Neuronal stem cell (in vitro differentiated cells): Measurements from ENCODE around the gene GRM8.

Experiments
- DNase-seq: peaks from one replicate; pipeline ENCODE4 v3.0.0-alpha.2; 2013; ENCODE audit warnings: low spot score
- H2AFZ ChIP-seq: one replicate; pipeline ENCODE4 v1.6.1; 2013; ENCODE audit warnings: mild to moderate bottlenecking, low read length, inconsistent platforms
- H2AK5ac ChIP-seq: 2 replicates; pipeline ENCODE4 v1.6.1; 2013; ENCODE audit warnings: low read depth, mild to moderate bottlenecking, inconsistent platforms, low read length, moderate library complexity, mixed read lengths
- H2BK120ac ChIP-seq: 2 replicates; pipeline ENCODE4 v1.6.1; 2013; ENCODE audit warnings: low read depth, mild to moderate bottlenecking, inconsistent platforms, low read length, moderate library complexity, mixed read lengths
- H2BK12ac ChIP-seq: one replicate; pipeline ENCODE4 v1.6.1; 2013; ENCODE audit warnings: low read length, inconsistent platforms
- H2BK15ac ChIP-seq: 2 replicates; pipeline ENCODE4 v1.6.1; 2013; ENCODE audit warnings: mild to moderate bottlenecking, low read length, inconsistent platforms, mixed read lengths
- H2BK5ac ChIP-seq: one replicate; pipeline ENCODE4 v1.6.1; 2013; ENCODE audit warnings: inconsistent platforms, mild to moderate bottlenecking, low read length, moderate library complexity
- H3K14ac ChIP-seq: one replicate; pipeline ENCODE4 v1.6.1; 2013; ENCODE audit warnings: low read length, inconsistent platforms
- H3K18ac ChIP-seq: 2 replicates; pipeline ENCODE4 v1.6.1; 2013; ENCODE audit warnings: low read length, inconsistent platforms
- H3K23ac ChIP-seq: 2 replicates; pipeline ENCODE4 v1.6.1; 2013; ENCODE audit warnings: low read depth, mild to moderate bottlenecking, mixed read lengths, low read length, inconsistent platforms; ENCODE audit not compliant: poor library complexity
- H3K27ac ChIP-seq: replicated peaks from 3 replicates; pipeline ENCODE4 v1.5.1; 2013; ENCODE audit warnings: low read length, inconsistent platforms
- H3K27me3 ChIP-seq, 3 experiments: 2 replicates each; pipeline ENCODE4 v1.6.1; 2013; ENCODE audit warnings: low read length in 3 of 3, mild to moderate bottlenecking in 2 of 3, inconsistent platforms in 1 of 3, low read depth in 1 of 3, mixed read lengths in 1 of 3, moderate library complexity in 1 of 3; ENCODE audit not compliant: control insufficient read depth in 3 of 3, insufficient read depth in 3 of 3
- H3K36me3 ChIP-seq, 2 donors: replicated peaks in 1 of 2; 2 replicates each; pipeline ENCODE4 v1.6.1; 2013; ENCODE audit warnings: low read length in 2 of 2; ENCODE audit not compliant: control insufficient read depth in 2 of 2, insufficient read depth in 2 of 2
- H3K4ac ChIP-seq: 2 replicates; pipeline ENCODE4 v1.6.1; 2013; ENCODE audit warnings: inconsistent platforms, mild to moderate bottlenecking, low read length, moderate library complexity
- H3K4me1 ChIP-seq, 2 donors: 1 replicate in 1 of 2; 2 replicates in 1 of 2; pipeline ENCODE4 v1.6.1; 2013; ENCODE audit warnings: low read length in 2 of 2, low read depth in 1 of 2; ENCODE audit not compliant: control insufficient read depth in 2 of 2, insufficient read depth in 1 of 2
- H3K4me2 ChIP-seq: one replicate; pipeline ENCODE4 v1.6.1; 2013; ENCODE audit warnings: mild to moderate bottlenecking, low read length, inconsistent platforms; ENCODE audit not compliant: insufficient read depth, poor library complexity, severe bottlenecking
- H3K4me3 ChIP-seq, 2 donors: 2 replicates each; pipeline ENCODE4 v1.5.1; 2013; ENCODE audit warnings: low read length in 2 of 2, mild to moderate bottlenecking in 2 of 2, inconsistent platforms in 1 of 2, moderate library complexity in 1 of 2
- H3K79me1 ChIP-seq: one replicate; pipeline ENCODE4 v1.6.1; 2013; ENCODE audit warnings: low read depth, mild to moderate bottlenecking, inconsistent platforms, low read length, moderate library complexity
- H3K9ac ChIP-seq: one replicate; pipeline ENCODE4 v1.6.1; 2013; ENCODE audit warnings: mild to moderate bottlenecking, low read depth, low read length, inconsistent platforms; ENCODE audit not compliant: poor library complexity
- H3K9me3 ChIP-seq, 2 donors: replicated peaks in 1 of 2; 2 replicates each; pipeline versions ENCODE3 to v1.6.1; 2013; ENCODE audit warnings: low read length in 2 of 2, mild to moderate bottlenecking in 2 of 2, inconsistent platforms in 1 of 2, low read depth in 1 of 2, mixed read lengths in 1 of 2, moderate library complexity in 1 of 2; ENCODE audit not compliant: control insufficient read depth in 2 of 2, insufficient read depth in 1 of 2
- H4K8ac ChIP-seq: one replicate; pipeline ENCODE4 v1.6.1; 2013; ENCODE audit warnings: low read depth, mild to moderate bottlenecking, inconsistent platforms, low read length, moderate library complexity
- H4K91ac ChIP-seq: one replicate; pipeline ENCODE4 v1.6.1; 2013; ENCODE audit warnings: low read length, low read depth, mild to moderate bottlenecking, inconsistent platforms; ENCODE audit not compliant: poor library complexity
- WGBS, 2 donors: extraction: QIAGEN DNeasy Blood & Tissue Kit; methylation state at CpG; one replicate each; pipeline ENCODE4 v1.1.7; 2013; ENCODE audit warnings: missing lambda C conversion rate in 2 of 2, mixed read lengths in 1 of 2; ENCODE audit not compliant: insufficient read length in 2 of 2, insufficient replicate concordance in 1 of 2; ENCODE audit errors: extremely low coverage in 2 of 2; 5-methylcytosine and 5-hydroxymethylcytosine counted together

Gene GRM8

GRCh38 chr7:126426652-126427051 is 826.1 kb downstream of the GRM8 start:
- Histone ChIP-seq H3K23ac (no peak overlapping the region), H2AK5ac (no peak overlapping the region), H4K91ac (no peak overlapping the region), H3K4me1 (peaks cover 0 to 1% of the 10 kb centered on the region in 2 donors), H3K4me3 (no peak overlapping the region), H2BK12ac (no peak overlapping the region), H2BK120ac (no peak overlapping the region), H3K27me3 (no peaks in the 10 kb centered on the region), H2AFZ (no peak overlapping the region), H3K14ac (no peak overlapping the region), H3K9ac (no peak overlapping the region), H3K36me3 (no peaks in the 10 kb centered on the region), H2BK5ac (no peak overlapping the region), H4K8ac (no peak overlapping the region), H2BK15ac (no peak overlapping the region), H3K79me1 (no peaks in the 10 kb centered on the region), H3K9me3 (no peaks in the 10 kb centered on the region), H3K4me2 (no peak overlapping the region), H3K27ac (no peak overlapping the region), H3K4ac (no peak overlapping the region), H3K18ac (no peak overlapping the region)
- WGBS, 2 donors: no CpG with 5 or more reads among the region's 1 CpG
- no peak for DNase-seq

GRCh38 chr7:126424985-126425384 is 827.8 kb downstream of the GRM8 start:
- no peak overlapping the region for H3K23ac ChIP-seq
- no peak overlapping the region for H2BK12ac ChIP-seq
- no peak overlapping the region for H3K27ac ChIP-seq
- DNase-seq: no peak
- no peak overlapping the region for H3K14ac ChIP-seq
- no peak overlapping the region for H2BK5ac ChIP-seq
- no peak overlapping the region for H3K18ac ChIP-seq
- H3K4me3 ChIP-seq: no peak overlapping the region
- H3K4me2 ChIP-seq: no peak overlapping the region
- no peak overlapping the region for H2BK15ac ChIP-seq
- H3K9me3 ChIP-seq: no peaks in the 10 kb centered on the region
- H3K36me3 ChIP-seq: no peaks in the 10 kb centered on the region
- no peak overlapping the region for H2AK5ac ChIP-seq
- H4K8ac ChIP-seq: no peak overlapping the region
- H3K27me3 ChIP-seq: no peaks in the 10 kb centered on the region
- H4K91ac ChIP-seq: no peak overlapping the region
- H2AFZ ChIP-seq: no peak overlapping the region
- H2BK120ac ChIP-seq: no peak overlapping the region
- no CpG with 5 or more reads among the region's 1 CpG for WGBS, 2 donors
- no peak overlapping the region for H3K4ac ChIP-seq
- no peak overlapping the region for H3K9ac ChIP-seq
- H3K79me1 ChIP-seq: no peaks in the 10 kb centered on the region
- H3K4me1 ChIP-seq: no peaks in the 10 kb centered on the region

DNA sequence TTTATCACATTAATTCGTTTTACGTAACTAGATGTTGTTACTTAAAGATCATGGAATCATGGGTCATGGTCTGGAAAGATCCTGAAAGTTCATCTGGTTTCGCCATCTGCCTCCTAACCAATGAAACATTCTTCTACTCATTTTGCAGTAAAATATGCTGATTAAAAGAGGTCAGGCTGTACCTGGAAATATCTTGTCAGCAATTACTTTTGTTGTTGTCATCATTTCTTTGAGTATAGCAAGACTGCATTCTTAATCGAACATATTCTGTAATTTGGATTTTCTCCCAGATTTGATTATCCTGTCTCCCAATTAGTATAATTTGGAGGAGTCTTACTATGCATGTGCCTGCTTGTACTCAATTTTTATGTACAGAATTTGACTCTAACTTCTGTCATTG is 833.7 kb downstream of the GRM8 start:
- no CpG with 5 or more reads among the region's 4 CpGs for WGBS, 2 donors
- Histone ChIP-seq H3K4me1 (no peaks in the 10 kb centered on the region), H3K4ac (no peak overlapping the region), H2BK120ac (no peak overlapping the region), H2BK15ac (no peak overlapping the region), H3K27me3 (no peaks in the 10 kb centered on the region), H3K4me3 (no peak overlapping the region), H3K9ac (no peak overlapping the region), H4K8ac (no peak overlapping the region), H3K4me2 (no peak overlapping the region), H2AFZ (no peak overlapping the region), H3K9me3 (no peaks in the 10 kb centered on the region), H3K36me3 (no peaks in the 10 kb centered on the region), H3K18ac (no peak overlapping the region), H4K91ac (no peak overlapping the region), H3K27ac (no peak overlapping the region), H3K14ac (no peak overlapping the region), H3K23ac (no peak overlapping the region), H2BK12ac (no peak overlapping the region), H2AK5ac (no peak overlapping the region), H2BK5ac (no peak overlapping the region), H3K79me1 (no peaks in the 10 kb centered on the region)
- DNase-seq: no peak

DNA sequence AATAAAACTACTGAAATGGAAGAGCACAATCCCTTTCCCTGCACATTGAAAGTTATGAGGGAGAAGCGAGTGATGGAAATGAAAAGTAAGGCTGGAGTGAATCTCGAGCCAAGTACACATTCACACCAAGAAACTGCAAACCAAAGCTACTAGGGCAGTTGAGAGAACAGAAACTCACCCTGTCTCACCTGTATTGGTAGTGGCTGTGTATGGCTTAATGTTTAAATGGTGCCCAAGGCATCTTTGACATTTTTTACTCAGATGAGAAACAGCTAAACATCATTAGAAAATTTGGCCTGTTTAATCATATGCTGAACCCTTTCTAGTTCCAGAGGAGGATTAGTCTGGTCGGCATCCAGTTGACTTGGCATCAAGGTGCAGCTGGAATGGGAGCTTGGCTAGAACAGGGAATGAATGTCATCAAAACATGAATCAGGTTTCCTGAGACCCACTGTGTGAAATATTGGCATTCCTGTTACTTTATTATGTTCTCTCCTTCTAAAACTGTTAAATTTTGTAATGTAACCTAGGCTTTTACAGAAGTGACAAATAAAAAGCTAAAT is 840.8 kb downstream of the GRM8 start:
- Histone ChIP-seq H3K36me3 (no peaks in the 10 kb centered on the region), H3K9me3 (no peaks in the 10 kb centered on the region), H3K27ac (no peak overlapping the region), H3K4me3 (no peak overlapping the region), H3K4ac (no peak overlapping the region), H2BK12ac (no peak overlapping the region), H3K23ac (no peak overlapping the region), H3K4me1 (no peaks in the 10 kb centered on the region), H4K8ac (no peak overlapping the region), H2AK5ac (no peak overlapping the region), H3K27me3 (no peaks in the 10 kb centered on the region), H2BK120ac (no peak overlapping the region), H4K91ac (no peak overlapping the region), H2BK5ac (no peak overlapping the region), H3K79me1 (no peaks in the 10 kb centered on the region), H3K4me2 (no peak overlapping the region), H3K18ac (no peak overlapping the region), H2BK15ac (no peak overlapping the region), H3K14ac (no peak overlapping the region), H3K9ac (no peak overlapping the region), H2AFZ (no peak overlapping the region)
- no peak for DNase-seq
- WGBS, 2 donors: no CpG with 5 or more reads among the region's 3 CpGs
